Head of caudate nucleus (tissue), 42 donors: ENCODE results near the gene TMEFF1.

Source experiments
- DNase-seq, 42 donors: peaks; one replicate each; pipeline versions ENCODE4 v3.0.0 to v3.0.0-alpha.2; 2020 to 2021; ENCODE audit warnings: mixed read lengths in 7 of 42
- intact Hi-C: fragments of 100-400 bp; cut with DNase I; formaldehyde crosslinking; loops from one replicate; pipeline ENCODE4 v1.15.0; 2022

Gene TMEFF1

DNA sequence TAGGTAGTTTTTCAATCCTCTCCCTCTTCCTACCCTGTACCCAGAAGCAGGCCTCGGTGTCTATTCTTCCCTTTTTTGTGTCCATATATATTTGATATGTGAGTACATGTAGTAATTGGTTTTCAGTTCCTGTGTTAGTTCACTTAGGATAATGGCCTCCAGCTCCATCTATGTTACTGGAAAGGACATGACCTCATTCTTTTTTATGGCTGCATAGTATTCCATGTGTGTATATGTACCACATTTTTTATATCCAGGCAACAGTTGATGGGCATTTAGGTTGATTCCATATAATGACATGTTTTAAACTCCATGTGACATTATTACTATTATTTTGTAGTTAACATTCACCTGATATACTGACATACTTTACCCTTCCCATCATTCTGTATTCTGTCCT, 154.0 kb downstream of the TMEFF1 start:
- DNase-seq = no peak
- intact Hi-C loops = no loop called here
